ENCODE measurements around the gene FNDC3B.

Gene FNDC3B

DNA sequence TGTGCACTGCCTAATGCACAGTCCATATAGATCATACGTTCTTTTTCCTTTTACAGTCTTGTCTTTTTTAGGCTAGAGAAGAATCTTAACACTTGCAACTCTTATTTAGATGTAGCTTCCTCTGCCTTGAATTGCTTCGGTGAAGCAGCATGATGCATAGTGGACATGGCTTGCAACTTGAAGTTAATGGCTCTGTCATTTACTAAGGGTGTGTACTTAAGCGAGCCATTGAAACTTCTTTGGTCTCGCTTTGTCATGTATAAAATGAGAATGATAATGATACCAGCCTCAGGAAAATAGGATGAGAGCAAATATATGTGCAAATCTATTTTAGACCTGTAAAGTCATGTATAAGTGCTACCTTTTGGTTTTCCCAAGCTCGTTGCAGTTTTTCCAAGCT, 261.5 kb downstream of the FNDC3B start:
- H3K9me3 ChIP-seq (ENCODE audit: low read length): no peaks in the 10 kb centered on the region
- no peaks in the 10 kb centered on the region for H3K9me2 ChIP-seq (ENCODE audit: low read depth, low read length)
- no peak overlapping the region for H2AFZ ChIP-seq (ENCODE audit: low read length)
- H3K4me1 ChIP-seq (ENCODE audit: insufficient read depth, low read length, severe bottlenecking): no peaks in the 10 kb centered on the region
- H3K36me3 ChIP-seq (ENCODE audit: insufficient read depth, low read length): no peaks in the 10 kb centered on the region
- H3K9ac ChIP-seq (ENCODE audit: low read length): no peak overlapping the region
- H4K20me1 ChIP-seq (ENCODE audit: insufficient read depth, low read length): no peaks in the 10 kb centered on the region
- no peaks in the 10 kb centered on the region for H3K27me3 ChIP-seq (ENCODE audit: insufficient read depth, low read length)
- H3F3A ChIP-seq (ENCODE audit: insufficient read depth, low read length): no peaks in the 10 kb centered on the region
- H3K4me3 ChIP-seq (ENCODE audit: low read depth, low read length, poor library complexity, severe bottlenecking): no peak overlapping the region
- no peak overlapping the region for H3K4me2 ChIP-seq (ENCODE audit: low read length)
- H3K27ac ChIP-seq (ENCODE audit: low read depth, low read length, poor library complexity, severe bottlenecking): no peak overlapping the region
- H3K79me2 ChIP-seq (ENCODE audit: insufficient read depth, low read length): no peaks in the 10 kb centered on the region
- TF ChIP-seq EZH2 (IDR thresholded peaks at IDR 0.05; ENCODE audit: borderline replicate concordance, low read length): no peak
- no peak for TF ChIP-seq CTCF (IDR thresholded peaks at IDR 0.05; ENCODE audit: low read length)

DNA sequence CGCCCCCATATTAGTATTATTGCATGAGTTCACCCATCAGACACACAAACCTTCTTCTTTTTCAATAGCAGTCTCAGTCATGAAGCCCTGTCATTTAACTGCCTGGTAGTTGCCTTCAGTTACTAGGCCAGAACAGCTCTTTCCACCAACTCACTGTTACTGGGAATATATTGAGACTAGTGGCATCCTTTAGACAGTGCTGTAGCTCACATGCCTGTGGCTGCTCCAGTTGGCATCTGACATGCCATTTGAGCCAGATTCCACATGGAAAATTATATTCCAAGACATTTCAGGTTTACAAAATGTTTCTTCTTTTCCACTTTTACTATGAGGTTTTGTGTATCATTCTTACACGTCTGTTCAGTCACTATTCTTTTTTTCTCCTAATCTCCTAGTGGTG, 262.8 kb downstream of the FNDC3B start:
- Histone ChIP-seq H3K79me2 (ENCODE audit: insufficient read depth, low read length) (no peaks in the 10 kb centered on the region), H3K27ac (ENCODE audit: low read depth, low read length, poor library complexity, severe bottlenecking) (no peak overlapping the region)

DNA sequence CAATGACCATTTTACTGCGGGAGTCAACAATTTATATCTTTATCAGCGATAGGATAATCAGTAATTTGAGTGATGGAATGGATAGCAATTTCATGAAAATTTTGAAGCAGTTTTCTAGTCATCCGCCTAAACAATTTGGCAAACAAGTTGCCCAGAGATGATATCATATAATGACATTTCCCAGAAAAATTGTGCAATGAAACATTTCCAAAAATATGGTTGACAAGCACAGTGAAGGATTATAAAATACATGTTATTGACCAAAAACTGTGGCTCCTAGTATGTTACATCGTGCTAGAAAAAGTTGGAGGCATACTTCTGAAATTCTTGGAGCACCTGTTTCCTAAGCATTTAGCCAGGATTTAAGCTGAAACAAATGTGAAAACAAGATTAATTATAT, 263.8 kb downstream of the FNDC3B start:
- H3F3A ChIP-seq (ENCODE audit: insufficient read depth, low read length): no peaks in the 10 kb centered on the region

More for the DNA sequence above, 262.8 kb downstream of the FNDC3B start:
- no peak for TF ChIP-seq EZH2 (IDR thresholded peaks at IDR 0.05; ENCODE audit: borderline replicate concordance, low read length)
- no peak for TF ChIP-seq CTCF (IDR thresholded peaks at IDR 0.05; ENCODE audit: low read length)
- Histone ChIP-seq H2AFZ (ENCODE audit: low read length) (no peak overlapping the region), H3K4me1 (ENCODE audit: insufficient read depth, low read length, severe bottlenecking) (no peaks in the 10 kb centered on the region), H3F3A (ENCODE audit: insufficient read depth, low read length) (no peaks in the 10 kb centered on the region), H3K9me2 (ENCODE audit: low read depth, low read length) (no peaks in the 10 kb centered on the region), H4K20me1 (ENCODE audit: insufficient read depth, low read length) (no peaks in the 10 kb centered on the region), H3K9me3 (ENCODE audit: low read length) (no peaks in the 10 kb centered on the region), H3K27me3 (ENCODE audit: insufficient read depth, low read length) (no peaks in the 10 kb centered on the region), H3K36me3 (ENCODE audit: insufficient read depth, low read length) (no peaks in the 10 kb centered on the region), H3K4me3 (ENCODE audit: low read depth, low read length, poor library complexity, severe bottlenecking) (no peak overlapping the region), H3K4me2 (ENCODE audit: low read length) (no peak overlapping the region), H3K9ac (ENCODE audit: low read length) (no peak overlapping the region)

More for the DNA sequence above, 263.8 kb downstream of the FNDC3B start:
- H3K9me3 ChIP-seq (ENCODE audit: low read length): no peaks in the 10 kb centered on the region
- no peaks in the 10 kb centered on the region for H3K27me3 ChIP-seq (ENCODE audit: insufficient read depth, low read length)
- no peaks in the 10 kb centered on the region for H3K4me1 ChIP-seq (ENCODE audit: insufficient read depth, low read length, severe bottlenecking)
- H2AFZ ChIP-seq (ENCODE audit: low read length): no peak overlapping the region
- no peaks in the 10 kb centered on the region for H3K36me3 ChIP-seq (ENCODE audit: insufficient read depth, low read length)
- H3K4me2 ChIP-seq (ENCODE audit: low read length): no peak overlapping the region
- no peaks in the 10 kb centered on the region for H4K20me1 ChIP-seq (ENCODE audit: insufficient read depth, low read length)
- H3K9me2 ChIP-seq (ENCODE audit: low read depth, low read length): no peaks in the 10 kb centered on the region
- H3K27ac ChIP-seq (ENCODE audit: low read depth, low read length, poor library complexity, severe bottlenecking): no peak overlapping the region
- no peak overlapping the region for H3K9ac ChIP-seq (ENCODE audit: low read length)
- H3K4me3 ChIP-seq (ENCODE audit: low read depth, low read length, poor library complexity, severe bottlenecking): no peak overlapping the region
- no peak for TF ChIP-seq CTCF (IDR thresholded peaks at IDR 0.05; ENCODE audit: low read length)
- no peak for TF ChIP-seq EZH2 (IDR thresholded peaks at IDR 0.05; ENCODE audit: borderline replicate concordance, low read length)
- H3K79me2 ChIP-seq (ENCODE audit: insufficient read depth, low read length): no peaks in the 10 kb centered on the region

All from OCI-LY1 (cell line).